ENCODE results near the gene NRXN3. TPM values are rescaled to one million over a fixed set of nuclear protein-coding genes. Genes with fewer than 3 reads are reported as not detected.

NRXN3 gene
- polyA plus RNA-seq, 1 of the 3 experiments (the other 2 are of a cell fraction) = 1.6 TPM

DNA sequence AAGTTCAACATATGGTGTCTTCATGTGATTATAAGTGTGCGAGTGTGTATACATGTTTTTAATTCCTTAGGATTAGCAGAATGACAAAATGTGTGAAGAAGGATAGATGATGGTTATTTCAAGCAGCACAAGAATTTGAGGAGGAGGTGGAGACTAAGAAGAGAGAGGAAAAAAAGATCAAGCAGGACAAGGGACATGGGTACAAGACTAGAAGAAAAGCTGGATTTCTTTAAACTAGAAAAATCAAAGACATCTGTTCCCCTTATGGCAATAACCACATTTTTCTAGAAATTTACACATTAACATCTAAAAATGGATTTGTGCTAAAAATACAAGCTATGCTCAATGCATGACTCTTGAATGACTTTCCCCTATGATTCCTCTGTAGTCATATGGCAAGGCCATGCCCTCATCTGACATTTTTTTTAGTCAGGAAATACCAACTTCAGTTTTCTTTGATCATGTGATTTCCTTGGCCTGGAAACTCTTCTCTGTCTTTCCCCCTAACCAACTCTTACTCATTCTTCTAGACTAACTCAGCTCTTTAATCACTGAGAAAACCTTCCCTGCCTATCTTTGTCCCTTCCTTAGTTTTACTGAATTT is 435.8 kb downstream of the NRXN3 start (continued):
- no peak for TF ChIP-seq CHD2 (IDR thresholded peaks at IDR 0.05; ENCODE audit: low read length, partially characterized antibody)

DNA sequence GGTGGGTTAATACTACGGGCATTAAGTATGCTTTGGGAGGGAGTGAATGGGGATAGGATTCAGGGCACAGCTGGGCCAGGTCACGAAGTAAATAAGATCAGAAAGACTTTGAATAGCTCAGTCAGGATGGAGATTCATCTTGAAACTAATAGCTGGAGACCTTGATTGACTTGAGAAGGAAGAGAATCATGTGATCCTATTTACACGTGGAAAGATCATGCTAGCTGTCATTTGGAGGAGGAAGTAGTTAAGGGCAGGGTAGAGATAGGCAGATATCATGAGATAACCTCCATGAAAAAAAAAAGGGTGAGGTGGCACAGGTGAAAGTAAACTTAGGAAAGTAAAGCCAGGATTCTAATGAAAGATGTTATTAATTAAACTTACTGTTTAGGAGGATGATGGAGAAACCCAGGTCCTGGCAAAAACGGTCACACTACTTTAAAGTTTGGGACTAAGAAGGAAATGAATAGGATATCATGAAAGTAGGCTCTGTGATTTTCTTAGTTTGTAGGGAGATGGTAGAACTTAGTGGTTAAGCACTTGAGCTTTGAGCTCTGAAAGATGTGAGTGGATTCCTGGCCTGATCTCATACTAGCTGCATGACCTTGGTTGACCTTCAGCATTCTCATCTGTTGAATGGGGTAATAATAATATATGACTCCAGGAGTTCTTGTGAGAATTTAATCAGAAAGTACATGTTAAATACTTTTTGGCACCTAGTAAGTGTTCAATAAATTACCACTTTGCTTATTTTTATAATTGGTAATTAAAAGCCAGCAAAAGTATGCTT is 439.0 kb downstream of the NRXN3 start:
- no peak overlapping the region for H3K27ac ChIP-seq (ENCODE audit: low read depth in 2 of 2, low read length in 1 of 2)
- no peak overlapping the region for H3K4me2 ChIP-seq
- H3K4me3 ChIP-seq (ENCODE audit: low read depth in 2 of 2, low read length in 1 of 2) = no peak overlapping the region
- no peaks in the 10 kb centered on the region for H3K9me2 ChIP-seq
- ChIA-PET POLR2A (no interaction called here), CTCF (interaction anchor here (0.6 to 2.0 kb wide), 4 partner anchors 10 to 167 kb away, joined by 3 to 6 read pairs (median 5); no protein-coding TSS in a partner anchor)
- no peaks in the 10 kb centered on the region for H3K9me3 ChIP-seq
- H3K9ac ChIP-seq = no peak overlapping the region
- H3F3A ChIP-seq (replicated peaks; ENCODE audit: insufficient read depth) = no peaks in the 10 kb centered on the region
- no peak for DNase-seq
- TF ChIP-seq TAF1 (IDR thresholded peaks at IDR 0.05; ENCODE audit: borderline replicate concordance, low read depth, low read length) = no peak
- TF ChIP-seq YY1 (IDR thresholded peaks at IDR 0.05; ENCODE audit: low read depth) = no peak
- no peak for TF ChIP-seq SMC3 (IDR thresholded peaks at IDR 0.05; ENCODE audit: low read depth, low read length)
- TF ChIP-seq RCOR1 (IDR thresholded peaks at IDR 0.05; ENCODE audit: low read length) = no peak
- TF ChIP-seq, protein P1, sequence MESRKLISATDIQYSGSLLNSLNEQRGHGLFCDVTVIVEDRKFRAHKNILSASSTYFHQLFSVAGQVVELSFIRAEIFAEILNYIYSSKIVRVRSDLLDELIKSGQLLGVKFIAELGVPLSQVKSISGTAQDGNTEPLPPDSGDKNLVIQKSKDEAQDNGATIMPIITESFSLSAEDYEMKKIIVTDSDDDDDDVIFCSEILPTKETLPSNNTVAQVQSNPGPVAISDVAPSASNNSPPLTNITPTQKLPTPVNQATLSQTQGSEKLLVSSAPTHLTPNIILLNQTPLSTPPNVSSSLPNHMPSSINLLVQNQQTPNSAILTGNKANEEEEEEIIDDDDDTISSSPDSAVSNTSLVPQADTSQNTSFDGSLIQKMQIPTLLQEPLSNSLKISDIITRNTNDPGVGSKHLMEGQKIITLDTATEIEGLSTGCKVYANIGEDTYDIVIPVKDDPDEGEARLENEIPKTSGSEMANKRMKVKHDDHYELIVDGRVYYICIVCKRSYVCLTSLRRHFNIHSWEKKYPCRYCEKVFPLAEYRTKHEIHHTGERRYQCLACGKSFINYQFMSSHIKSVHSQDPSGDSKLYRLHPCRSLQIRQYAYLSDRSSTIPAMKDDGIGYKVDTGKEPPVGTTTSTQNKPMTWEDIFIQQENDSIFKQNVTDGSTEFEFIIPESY (IDR thresholded peaks at IDR 0.05; ENCODE audit: borderline replicate concordance, low read depth) = no peak
- TF ChIP-seq, protein P2, sequence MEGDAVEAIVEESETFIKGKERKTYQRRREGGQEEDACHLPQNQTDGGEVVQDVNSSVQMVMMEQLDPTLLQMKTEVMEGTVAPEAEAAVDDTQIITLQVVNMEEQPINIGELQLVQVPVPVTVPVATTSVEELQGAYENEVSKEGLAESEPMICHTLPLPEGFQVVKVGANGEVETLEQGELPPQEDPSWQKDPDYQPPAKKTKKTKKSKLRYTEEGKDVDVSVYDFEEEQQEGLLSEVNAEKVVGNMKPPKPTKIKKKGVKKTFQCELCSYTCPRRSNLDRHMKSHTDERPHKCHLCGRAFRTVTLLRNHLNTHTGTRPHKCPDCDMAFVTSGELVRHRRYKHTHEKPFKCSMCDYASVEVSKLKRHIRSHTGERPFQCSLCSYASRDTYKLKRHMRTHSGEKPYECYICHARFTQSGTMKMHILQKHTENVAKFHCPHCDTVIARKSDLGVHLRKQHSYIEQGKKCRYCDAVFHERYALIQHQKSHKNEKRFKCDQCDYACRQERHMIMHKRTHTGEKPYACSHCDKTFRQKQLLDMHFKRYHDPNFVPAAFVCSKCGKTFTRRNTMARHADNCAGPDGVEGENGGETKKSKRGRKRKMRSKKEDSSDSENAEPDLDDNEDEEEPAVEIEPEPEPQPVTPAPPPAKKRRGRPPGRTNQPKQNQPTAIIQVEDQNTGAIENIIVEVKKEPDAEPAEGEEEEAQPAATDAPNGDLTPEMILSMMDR (IDR thresholded peaks at IDR 0.05) = no peak
- no peak for TF ChIP-seq RAD21 (IDR thresholded peaks at IDR 0.05; ENCODE audit: low read length)
- no peak for TF ChIP-seq GABPA (IDR thresholded peaks at IDR 0.05; ENCODE audit: low read depth)
- TF ChIP-seq EP300 (IDR thresholded peaks at IDR 0.05; ENCODE audit: borderline replicate concordance in 1 of 2, low read depth in 1 of 2, low read length in 1 of 2) = no peak
- TF ChIP-seq FOSL2 (IDR thresholded peaks at IDR 0.05; ENCODE audit: borderline replicate concordance, low read depth) = no peak
- no peak for TF ChIP-seq FOXJ3 (CRISPR knock-in tag; IDR thresholded peaks at IDR 0.05)
- TF ChIP-seq RFX5 (IDR thresholded peaks at IDR 0.05; ENCODE audit: low read length) = no peak
- no peak for TF ChIP-seq MXI1 (IDR thresholded peaks at IDR 0.05; ENCODE audit: low read depth, low read length)
- no peak for TF ChIP-seq ELF1 (IDR thresholded peaks at IDR 0.05)
- TF ChIP-seq JUND (IDR thresholded peaks at IDR 0.05) = no peak
- TF ChIP-seq TCF12 (IDR thresholded peaks at IDR 0.05) = no peak
- TF ChIP-seq, protein P3, sequence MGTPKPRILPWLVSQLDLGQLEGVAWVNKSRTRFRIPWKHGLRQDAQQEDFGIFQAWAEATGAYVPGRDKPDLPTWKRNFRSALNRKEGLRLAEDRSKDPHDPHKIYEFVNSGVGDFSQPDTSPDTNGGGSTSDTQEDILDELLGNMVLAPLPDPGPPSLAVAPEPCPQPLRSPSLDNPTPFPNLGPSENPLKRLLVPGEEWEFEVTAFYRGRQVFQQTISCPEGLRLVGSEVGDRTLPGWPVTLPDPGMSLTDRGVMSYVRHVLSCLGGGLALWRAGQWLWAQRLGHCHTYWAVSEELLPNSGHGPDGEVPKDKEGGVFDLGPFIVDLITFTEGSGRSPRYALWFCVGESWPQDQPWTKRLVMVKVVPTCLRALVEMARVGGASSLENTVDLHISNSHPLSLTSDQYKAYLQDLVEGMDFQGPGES (IDR thresholded peaks at IDR 0.05; ENCODE audit: low read depth, low read length) = no peak
- TF ChIP-seq SIN3A (IDR thresholded peaks at IDR 0.05; ENCODE audit: borderline replicate concordance, low read depth, low read length) = no peak
- TF ChIP-seq GATA2 (CRISPR knock-in tag; IDR thresholded peaks at IDR 0.05) = no peak
- TF ChIP-seq NFIC (IDR thresholded peaks at IDR 0.05; ENCODE audit: borderline replicate concordance) = no peak
- 12% methylated on average over 4 of the region's 4 CpGs for whole genome bisulfite sequencing (ENCODE audit: low lambda C conversion rate)
- no peaks in the 10 kb centered on the region for H3K36me3 ChIP-seq (replicated peaks in 1 of 2; ENCODE audit: control insufficient read depth in 1 of 2, insufficient read depth in 2 of 2, low read length in 1 of 2)
- no peak overlapping the region for H2AFZ ChIP-seq (ENCODE audit: low read depth)
- no peaks in the 10 kb centered on the region for H4K20me1 ChIP-seq (ENCODE audit: insufficient read depth)
- H3K79me2 ChIP-seq (ENCODE audit: insufficient read depth) = no peaks in the 10 kb centered on the region
- H3K27me3 ChIP-seq (ENCODE audit: insufficient read depth) = no peaks in the 10 kb centered on the region
- H3K4me1 ChIP-seq (ENCODE audit: control insufficient read depth in 1 of 2, insufficient read depth in 2 of 2, low read depth in 1 of 2, low read length in 1 of 2) = no peaks in the 10 kb centered on the region

All from SK-N-SH (cell line).